Karpas-422 (cell line): ENCODE data around the gene MYBL2. TPM values are rescaled to one million over a fixed set of nuclear protein-coding genes. Genes with fewer than 3 reads are reported as not detected.
A peak's percentile ranks its signal among the peaks of the same experiment; 100 is the strongest.

Source experiments
- DNase-seq: peaks from one replicate; pipeline ENCODE4 v3.0.0-alpha.2; 2015
- H2AFZ ChIP-seq: fragments of 200-600 bp; sonication (generic); 2 replicates; pipeline ENCODE4 v1.6.1; 2014; ENCODE audit warnings: antibody characterized with exemption, low read length, mixed read lengths
- H3K27ac ChIP-seq: fragments of 200-600 bp; sonication (generic); 2 replicates; pipeline ENCODE4 v1.5.1; 2014; ENCODE audit warnings: mild to moderate bottlenecking, low read length, moderate library complexity
- H3K27me3 ChIP-seq: fragments of 200-600 bp; sonication (generic); 2 replicates; pipeline ENCODE4 v1.6.1; 2014; ENCODE audit warnings: low read length, mixed read lengths
- H3K36me3 ChIP-seq: fragments of 200-600 bp; sonication (generic); 2 replicates; pipeline ENCODE4 v1.6.1; 2014; ENCODE audit warnings: low read length, mixed read lengths; ENCODE audit not compliant: insufficient read depth
- H3K4me1 ChIP-seq: fragments of 200-600 bp; sonication (generic); 2 replicates; pipeline ENCODE4 v1.6.1; 2014; ENCODE audit warnings: mild to moderate bottlenecking, low read length, mixed read lengths
- H3K4me2 ChIP-seq: fragments of 200-600 bp; sonication (generic); 2 replicates; pipeline ENCODE4 v1.6.1; 2014; ENCODE audit warnings: low read length, low read depth, mild to moderate bottlenecking; ENCODE audit not compliant: poor library complexity, severe bottlenecking
- H3K4me3 ChIP-seq: fragments of 200-600 bp; sonication (generic); 2 replicates; pipeline ENCODE4 v1.5.1; 2014; ENCODE audit warnings: mild to moderate bottlenecking, antibody characterized with exemption, low read length, mixed read lengths
- H3K79me2 ChIP-seq: fragments of 200-600 bp; sonication (generic); 2 replicates; pipeline ENCODE4 v1.6.1; 2014; ENCODE audit warnings: mild to moderate bottlenecking, low read length, mixed read lengths
- H3K9ac ChIP-seq: fragments of 200-600 bp; sonication (generic); 2 replicates; pipeline ENCODE4 v1.6.0; 2014; ENCODE audit warnings: low read length
- H3K9me2 ChIP-seq: fragments of 200-600 bp; sonication (generic), shearing (Covaris generic); replicated peaks from 2 replicates; pipeline ENCODE4 v1.6.0; 2014; ENCODE audit warnings: mild to moderate bottlenecking, low read length, moderate library complexity; ENCODE audit not compliant: insufficient read depth
- H3K9me3 ChIP-seq: fragments of 300-700, 200-600 bp; sonication (generic); 2 replicates; pipeline ENCODE4 v1.6.1; 2014; ENCODE audit warnings: low read length, mixed read lengths
- H4K20me1 ChIP-seq: fragments of 200-600 bp; sonication (generic); 2 replicates; pipeline ENCODE4 v1.6.1; 2014; ENCODE audit warnings: mild to moderate bottlenecking, antibody characterized with exemption, low read length, low read depth; ENCODE audit not compliant: insufficient read depth
- total RNA-seq: library from RNA; depleted of rRNA; stranded (reverse); fragments of >200 nt; shearing (Covaris generic); gene quantifications from 2 replicates; pipeline ENCODE4 v1.2.3, GENCODE V29; 2014; ENCODE audit warnings: low replicate concordance

The MYBL2 gene
- total RNA-seq, 1 experiment from 2014 or later = 18.2 TPM

GRCh38 chr20:43744151-43744611 lies 77.3 kb downstream of the MYBL2 start:
- H3K79me2 ChIP-seq = no peaks in the 10 kb centered on the region
- no peaks in the 10 kb centered on the region for H3K36me3 ChIP-seq
- H2AFZ ChIP-seq = no peak overlapping the region
- peaks cover 7% of the 10 kb centered on the region for H3K4me1 ChIP-seq
- no peak overlapping the region for H3K4me3 ChIP-seq
- no peaks in the 10 kb centered on the region for H3K9me3 ChIP-seq
- no peak for DNase-seq
- H3K9me2 ChIP-seq = no peaks in the 10 kb centered on the region
- no peak overlapping the region for H3K4me2 ChIP-seq
- H3K27ac ChIP-seq = no peak overlapping the region
- no peaks in the 10 kb centered on the region for H4K20me1 ChIP-seq
- H3K9ac ChIP-seq = no peak overlapping the region
- H3K27me3 ChIP-seq = no peaks in the 10 kb centered on the region

GRCh38 chr20:43744966-43745730 lies 78.2 kb downstream of the MYBL2 start:
- Histone ChIP-seq H3K9me2 (no peaks in the 10 kb centered on the region), H3K27me3 (no peaks in the 10 kb centered on the region), H3K4me3 (no peak overlapping the region), H3K9me3 (no peaks in the 10 kb centered on the region), H3K9ac (0 out of 2 replicates have a peak overlapping the region, but pooled peaks have one; percentile 4), H3K4me2 (peak overlapping the region; percentile 13), H3K36me3 (no peaks in the 10 kb centered on the region), H4K20me1 (no peaks in the 10 kb centered on the region), H3K27ac (no peak overlapping the region), H3K79me2 (no peaks in the 10 kb centered on the region), H2AFZ (no peak overlapping the region), H3K4me1 (peaks cover 13% of the 10 kb centered on the region)
- DNase-seq = no peak

GRCh38 chr20:43746344-43747137 lies 79.6 kb downstream of the MYBL2 start:
- Histone ChIP-seq H4K20me1 (no peaks in the 10 kb centered on the region), H3K79me2 (no peaks in the 10 kb centered on the region), H3K9me3 (no peaks in the 10 kb centered on the region), H3K9ac (no peak overlapping the region), H3K27ac (no peak overlapping the region), H3K36me3 (no peaks in the 10 kb centered on the region), H3K4me1 (peaks cover 22% of the 10 kb centered on the region), H3K9me2 (no peaks in the 10 kb centered on the region), H2AFZ (no peak overlapping the region), H3K27me3 (no peaks in the 10 kb centered on the region), H3K4me2 (no peak overlapping the region), H3K4me3 (no peak overlapping the region)
- DNase-seq = no peak

- H3K27me3 ChIP-seq = no peaks in the 10 kb centered on the region
- no peaks in the 10 kb centered on the region for H4K20me1 ChIP-seq
- H3K4me2 ChIP-seq = no peak overlapping the region
- no peak overlapping the region for H2AFZ ChIP-seq
- H3K79me2 ChIP-seq = no peaks in the 10 kb centered on the region
- no peaks in the 10 kb centered on the region for H3K9me3 ChIP-seq
- no peaks in the 10 kb centered on the region for H3K9me2 ChIP-seq
- H3K4me3 ChIP-seq = no peak overlapping the region
- peaks cover 35% of the 10 kb centered on the region for H3K4me1 ChIP-seq
- no peak overlapping the region for H3K27ac ChIP-seq
- no peaks in the 10 kb centered on the region for H3K36me3 ChIP-seq
- DNase-seq = no peak
- H3K9ac ChIP-seq = no peak overlapping the region
Observed at GRCh38 chr20:43748274-43748673, 81.4 kb downstream of the MYBL2 start.

- H3K36me3 ChIP-seq = no peaks in the 10 kb centered on the region
- H3K4me1 ChIP-seq = peaks cover 35% of the 10 kb centered on the region
- no peaks in the 10 kb centered on the region for H3K9me2 ChIP-seq
- no peaks in the 10 kb centered on the region for H3K27me3 ChIP-seq
- H3K4me3 ChIP-seq = no peak overlapping the region
- H3K27ac ChIP-seq = no peak overlapping the region
- no peaks in the 10 kb centered on the region for H3K79me2 ChIP-seq
- peak; percentile 87 for DNase-seq
- no peak overlapping the region for H3K9ac ChIP-seq
- H2AFZ ChIP-seq = no peak overlapping the region
- no peaks in the 10 kb centered on the region for H4K20me1 ChIP-seq
- H3K4me2 ChIP-seq = peak overlapping the region; percentile 24
- H3K9me3 ChIP-seq = no peaks in the 10 kb centered on the region
Observed at GRCh38 chr20:43749734-43750294, 82.9 kb downstream of the MYBL2 start.

GRCh38 chr20:43750774-43751166 lies 83.9 kb downstream of the MYBL2 start:
- Histone ChIP-seq H3K4me1 (peaks cover 29% of the 10 kb centered on the region), H3K9me3 (no peaks in the 10 kb centered on the region), H3K9ac (no peak overlapping the region), H3K27ac (no peak overlapping the region), H3K79me2 (no peaks in the 10 kb centered on the region), H3K36me3 (no peaks in the 10 kb centered on the region), H3K27me3 (no peaks in the 10 kb centered on the region), H3K4me2 (no peak overlapping the region), H3K9me2 (no peaks in the 10 kb centered on the region), H3K4me3 (no peak overlapping the region), H4K20me1 (no peaks in the 10 kb centered on the region), H2AFZ (no peak overlapping the region)
- no peak for DNase-seq

GRCh38 chr20:43751167-43752050 lies 84.5 kb downstream of the MYBL2 start:
- Histone ChIP-seq H3K9ac (no peak overlapping the region), H3K4me1 (peaks cover 29% of the 10 kb centered on the region), H3K9me2 (no peaks in the 10 kb centered on the region), H2AFZ (peak overlapping the region; percentile 23; the same call in 1 of the 2 replicates), H3K9me3 (no peaks in the 10 kb centered on the region), H3K4me2 (no peak overlapping the region), H4K20me1 (no peaks in the 10 kb centered on the region), H3K4me3 (no peak overlapping the region), H3K79me2 (no peaks in the 10 kb centered on the region), H3K36me3 (no peaks in the 10 kb centered on the region), H3K27me3 (no peaks in the 10 kb centered on the region), H3K27ac (no peak overlapping the region)
- peak; percentile 49 for DNase-seq
